Uterus (tissue), 4 donors: ENCODE data around the gene PRKG2. TPM values are rescaled to one million over a fixed set of nuclear protein-coding genes. Genes with fewer than 3 reads are reported as not detected.

Source experiments
- DNase-seq, 2 donors: peaks; one replicate each; pipeline ENCODE4 v3.0.0-alpha.2; 2019 to 2020
- H3K27ac ChIP-seq, 2 donors: fragments of 200-600 bp; sonication (generic); 1 replicate in 1 of 2; 2 replicates in 1 of 2; pipeline ENCODE4 v1.5.1; 2016 to 2018
- H3K27me3 ChIP-seq, 2 donors: fragments of 200-600 bp; sonication (generic); one replicate each; pipeline ENCODE4 v1.5.1; 2018 to 2019; ENCODE audit warnings: control low read depth in 1 of 2
- H3K36me3 ChIP-seq, 2 donors: fragments of 200-600 bp; sonication (generic); one replicate each; pipeline ENCODE4 v1.5.1; 2019; ENCODE audit warnings: control low read depth in 1 of 2
- H3K4me1 ChIP-seq, 2 donors: fragments of 200-600 bp; sonication (generic); one replicate each; pipeline ENCODE4 v1.5.1; 2018 to 2019; ENCODE audit warnings: control low read depth in 1 of 2
- H3K4me3 ChIP-seq, 2 donors: fragments of 200-600 bp; sonication (generic); 1 replicate in 1 of 2; 2 replicates in 1 of 2; pipeline ENCODE4 v1.5.1; 2018 to 2019; ENCODE audit warnings: mild to moderate bottlenecking in 1 of 2
- H3K9me3 ChIP-seq, 2 donors: fragments of 200-600 bp; sonication (generic); one replicate each; pipeline ENCODE4 v1.5.1; 2019; ENCODE audit warnings: control low read depth in 1 of 2
- POLR2A ChIP-seq, 2 donors: fragments of 450-650 bp; IDR thresholded peaks; one replicate each; pipeline ENCODE4 v1.6.1; 2016; ENCODE audit warnings: antibody characterized with exemption in 2 of 2, mild to moderate bottlenecking in 1 of 2, moderate library complexity in 1 of 2
- intact Hi-C: fragments of 100-400 bp; cut with DNase I; formaldehyde crosslinking; loops from one replicate; pipeline ENCODE4 v1.15.1; 2023; ENCODE audit warnings: low total_unique reads
- total RNA-seq, 4 donors: library from RNA; depleted of rRNA in 3 of 4; stranded (reverse); fragments of >200 nt in 3 of 4; gene quantifications; one replicate each; pipeline versions ENCODE4 v1.1.0 to v1.2.4, GENCODE V29; 2014 to 2023
- TF ChIP-seq, protein P1 (sequence below), 4 experiments: fragments of 200-600 bp in 2 of 4; fragments of 450-650 bp in 2 of 4; sonication (generic) in 2 of 4; IDR thresholded peaks; one replicate each; pipeline ENCODE4 v1.5.1; 2016 to 2019; ENCODE audit warnings: antibody characterized with exemption in 4 of 4, mild to moderate bottlenecking in 2 of 4, moderate library complexity in 1 of 4
- donor health status: DM: yes; HTN: yes; CAD: no.

The PRKG2 gene
- total RNA-seq, 4 donors from 2014 or later = 0.18 to 4.4 TPM; not detected in 2

DNA sequence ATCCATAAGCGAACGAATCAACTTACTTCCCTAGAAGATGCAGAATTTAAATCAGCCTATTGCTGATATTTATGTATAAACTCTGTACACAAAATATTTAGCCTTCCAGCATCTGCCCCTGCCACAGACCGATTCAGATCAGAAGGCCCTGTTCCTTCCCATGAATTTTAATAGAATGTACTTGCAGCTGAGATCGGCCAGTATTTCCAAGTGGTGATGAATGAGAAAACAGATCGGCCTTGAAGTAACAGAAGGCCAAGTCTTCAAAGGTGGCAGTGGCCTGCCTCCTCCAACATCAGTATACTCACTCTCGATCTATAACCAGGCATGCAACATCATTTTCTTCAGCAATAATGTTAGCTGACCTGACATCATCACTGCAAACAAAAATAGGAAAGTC, 66.4 kb downstream of the PRKG2 start:
- no peaks in the 10 kb centered on the region for H3K4me1 ChIP-seq
- no peak overlapping the region for H3K4me3 ChIP-seq
- no peaks in the 10 kb centered on the region for H3K27me3 ChIP-seq
- TF ChIP-seq, protein P1, sequence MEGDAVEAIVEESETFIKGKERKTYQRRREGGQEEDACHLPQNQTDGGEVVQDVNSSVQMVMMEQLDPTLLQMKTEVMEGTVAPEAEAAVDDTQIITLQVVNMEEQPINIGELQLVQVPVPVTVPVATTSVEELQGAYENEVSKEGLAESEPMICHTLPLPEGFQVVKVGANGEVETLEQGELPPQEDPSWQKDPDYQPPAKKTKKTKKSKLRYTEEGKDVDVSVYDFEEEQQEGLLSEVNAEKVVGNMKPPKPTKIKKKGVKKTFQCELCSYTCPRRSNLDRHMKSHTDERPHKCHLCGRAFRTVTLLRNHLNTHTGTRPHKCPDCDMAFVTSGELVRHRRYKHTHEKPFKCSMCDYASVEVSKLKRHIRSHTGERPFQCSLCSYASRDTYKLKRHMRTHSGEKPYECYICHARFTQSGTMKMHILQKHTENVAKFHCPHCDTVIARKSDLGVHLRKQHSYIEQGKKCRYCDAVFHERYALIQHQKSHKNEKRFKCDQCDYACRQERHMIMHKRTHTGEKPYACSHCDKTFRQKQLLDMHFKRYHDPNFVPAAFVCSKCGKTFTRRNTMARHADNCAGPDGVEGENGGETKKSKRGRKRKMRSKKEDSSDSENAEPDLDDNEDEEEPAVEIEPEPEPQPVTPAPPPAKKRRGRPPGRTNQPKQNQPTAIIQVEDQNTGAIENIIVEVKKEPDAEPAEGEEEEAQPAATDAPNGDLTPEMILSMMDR (IDR thresholded peaks at IDR 0.05) = no peak
- TF ChIP-seq POLR2A (IDR thresholded peaks at IDR 0.05) = no peak
- H3K36me3 ChIP-seq = no peaks in the 10 kb centered on the region
- no peaks in the 10 kb centered on the region for H3K9me3 ChIP-seq
- no peak overlapping the region for H3K27ac ChIP-seq
- no peak for DNase-seq
- intact Hi-C loops = no loop called here

DNA sequence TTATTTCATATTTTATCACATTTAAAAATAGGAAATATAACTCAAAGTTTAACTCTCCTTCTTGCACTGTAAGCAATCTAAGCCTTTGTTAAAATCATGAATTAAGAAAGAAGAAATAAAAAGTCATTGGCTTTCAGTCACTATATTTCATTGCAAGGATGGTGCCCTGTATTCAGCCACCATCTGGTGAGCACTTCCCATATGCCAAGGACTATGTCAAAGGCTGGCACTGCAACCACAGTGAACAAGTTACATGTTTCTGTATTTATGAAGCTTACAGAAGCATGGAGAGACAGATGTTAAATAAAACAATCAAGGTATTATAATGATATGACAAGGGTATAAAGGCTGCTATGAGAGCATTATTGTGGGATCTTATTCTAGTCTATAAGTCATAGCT, 68.6 kb downstream of the PRKG2 start:
- H3K27ac ChIP-seq = no peak overlapping the region
- no peak overlapping the region for H3K4me3 ChIP-seq
- TF ChIP-seq POLR2A (IDR thresholded peaks at IDR 0.05) = no peak
- TF ChIP-seq, protein P1 (IDR thresholded peaks at IDR 0.05) = no peak
- H3K27me3 ChIP-seq = no peaks in the 10 kb centered on the region
- H3K9me3 ChIP-seq = no peaks in the 10 kb centered on the region
- no peaks in the 10 kb centered on the region for H3K4me1 ChIP-seq
- no peak for DNase-seq
- intact Hi-C loops = no loop called here
- no peaks in the 10 kb centered on the region for H3K36me3 ChIP-seq

DNA sequence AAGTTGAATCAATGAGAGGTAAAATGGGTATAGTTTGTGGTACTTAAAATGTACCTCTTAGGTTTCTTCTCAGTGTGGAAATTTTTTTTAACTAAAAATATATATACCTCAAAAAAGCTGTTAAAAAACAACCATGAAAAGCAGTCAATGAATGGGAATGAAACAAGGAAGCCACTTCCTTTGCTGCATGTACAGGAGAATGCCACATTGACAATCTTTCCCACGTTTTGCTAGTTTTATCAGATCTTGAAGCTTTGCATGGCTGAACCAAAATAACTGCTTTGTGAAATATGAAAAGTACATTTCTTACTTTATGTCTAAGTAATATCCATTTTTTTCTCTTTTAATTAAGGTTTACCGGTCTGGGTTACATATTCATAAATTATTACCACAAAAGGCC, 71.8 kb downstream of the PRKG2 start:
- Histone ChIP-seq H3K27ac (no peak overlapping the region), H3K36me3 (no peaks in the 10 kb centered on the region), H3K4me1 (no peaks in the 10 kb centered on the region), H3K27me3 (no peaks in the 10 kb centered on the region), H3K4me3 (no peak overlapping the region), H3K9me3 (no peaks in the 10 kb centered on the region)
- TF ChIP-seq POLR2A (IDR thresholded peaks at IDR 0.05) = no peak
- TF ChIP-seq, protein P1 (IDR thresholded peaks at IDR 0.05) = no peak
- DNase-seq = no peak
- intact Hi-C loops = no loop called here

DNA sequence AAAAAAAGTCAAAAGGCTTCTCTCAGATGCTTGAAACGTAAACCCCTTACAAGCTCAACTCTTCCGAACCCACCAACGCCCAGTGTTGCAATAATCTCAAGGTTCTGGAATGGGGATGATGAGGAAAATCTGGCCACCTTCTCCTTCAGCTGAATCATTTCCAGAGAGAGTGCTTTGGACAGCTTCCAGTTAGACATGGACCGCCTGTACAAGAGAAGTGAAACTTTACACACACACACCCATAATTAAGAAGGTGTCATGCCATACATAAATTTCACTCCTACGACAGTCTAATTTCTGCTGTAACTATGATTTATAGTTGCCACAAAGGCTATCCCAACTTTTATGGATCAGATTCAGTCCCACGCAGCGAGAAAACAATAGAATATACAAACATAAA, 72.3 kb downstream of the PRKG2 start:
- Histone ChIP-seq H3K9me3 (no peaks in the 10 kb centered on the region), H3K4me1 (no peaks in the 10 kb centered on the region), H3K36me3 (no peaks in the 10 kb centered on the region), H3K27ac (no peak overlapping the region), H3K27me3 (no peaks in the 10 kb centered on the region), H3K4me3 (no peak overlapping the region)
- peak; percentile 17 to 20 for DNase-seq
- intact Hi-C loops = no loop called here
- TF ChIP-seq POLR2A (IDR thresholded peaks at IDR 0.05) = no peak
- TF ChIP-seq, protein P1 (IDR thresholded peaks at IDR 0.05) = no peak

DNA sequence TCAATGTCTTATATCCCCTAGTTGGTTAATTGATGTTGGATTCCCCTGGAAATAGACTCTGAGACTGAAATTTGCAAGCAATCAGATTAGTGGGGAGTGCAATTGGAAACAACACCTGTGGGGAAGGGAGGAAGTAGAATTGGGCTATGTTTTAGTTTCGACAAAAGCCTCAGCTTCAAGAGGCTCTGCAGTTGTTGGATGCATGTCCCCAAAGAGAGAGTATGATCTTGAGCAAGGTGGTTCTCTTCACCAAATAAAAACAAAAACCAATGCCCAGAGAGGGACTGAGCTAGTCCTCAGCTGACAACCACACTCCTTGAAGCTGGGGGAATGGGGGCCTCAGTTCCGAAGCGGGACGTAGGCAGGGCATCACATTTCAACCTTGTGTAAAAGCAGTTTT, 77.1 kb downstream of the PRKG2 start:
- intact Hi-C loops = no loop called here
- H3K9me3 ChIP-seq = no peaks in the 10 kb centered on the region
- no peak overlapping the region for H3K27ac ChIP-seq
- H3K36me3 ChIP-seq = no peaks in the 10 kb centered on the region
- H3K4me3 ChIP-seq = no peak overlapping the region
- TF ChIP-seq POLR2A (IDR thresholded peaks at IDR 0.05) = no peak
- TF ChIP-seq, protein P1 (IDR thresholded peaks at IDR 0.05) = no peak
- H3K27me3 ChIP-seq = no peaks in the 10 kb centered on the region
- DNase-seq = no peak
- H3K4me1 ChIP-seq = no peaks in the 10 kb centered on the region
